Glomerular endothelial cell (primary cell): Measurements from ENCODE around the gene ZNF687. TPM values are rescaled to one million over a fixed set of nuclear protein-coding genes. Genes with fewer than 3 reads are reported as not detected.

ENCODE experiments used
- total RNA-seq: library from RNA; depleted of rRNA; stranded (reverse); fragments of >200 nt; gene quantifications from 2 replicates; pipeline ENCODE4 v1.2.3, GENCODE V29; 2015

Gene ZNF687
- total RNA-seq, 1 donor from 2014 or later = 22.8 TPM

Other genes starting within 250 kb of the ZNF687 start
- gene BNIPL, start 245.7 kb upstream of the ZNF687 start, total RNA-seq = not detected in 2 replicates
- gene C1orf56, start 234.5 kb upstream of the ZNF687 start, total RNA-seq = 2.4 and 2.9 TPM in 2 replicates
- 69.4 and 73.9 TPM in 2 replicates for gene CDC42SE1, start 222.7 kb upstream of the ZNF687 start, total RNA-seq
- gene MLLT11, start 221.9 kb upstream of the ZNF687 start, total RNA-seq = 25.1 and 27.6 TPM in 2 replicates
- 3.4 and 7.4 TPM in 2 replicates for gene GABPB2, start 211.5 kb upstream of the ZNF687 start, total RNA-seq
- gene SEMA6C, start 135.7 kb upstream of the ZNF687 start, total RNA-seq = 20.2 and 28.1 TPM in 2 replicates
- gene TNFAIP8L2, start 125.7 kb upstream of the ZNF687 start, total RNA-seq = not detected in 2 replicates
- 4.7 and 5.9 TPM in 2 replicates for gene LYSMD1, start 116.4 kb upstream of the ZNF687 start, total RNA-seq
- gene SCNM1, start 116.2 kb upstream of the ZNF687 start, total RNA-seq = 39.3 and 42.6 TPM in 2 replicates
- gene TMOD4, start 106.3 kb upstream of the ZNF687 start, total RNA-seq = not detected in 2 replicates
- gene VPS72, start 92.1 kb upstream of the ZNF687 start, total RNA-seq = 38.1 and 58.2 TPM in 2 replicates
- 36.4 and 45.3 TPM in 2 replicates for gene PIP5K1A, start 83.7 kb upstream of the ZNF687 start, total RNA-seq
- 151 and 156 TPM in 2 replicates for gene PSMD4, start 27.6 kb upstream of the ZNF687 start, total RNA-seq
- 48.5 and 56.1 TPM in 2 replicates for gene PI4KB, start 45.1 kb downstream of the ZNF687 start, total RNA-seq
- gene RFX5, start 65.0 kb downstream of the ZNF687 start, total RNA-seq = 45.6 and 47.0 TPM in 2 replicates
- gene SELENBP1, start 90.4 kb downstream of the ZNF687 start, total RNA-seq = 0.93 and 1.2 TPM in 2 replicates
- gene PSMB4, start 117.3 kb downstream of the ZNF687 start, total RNA-seq = 289 and 321 TPM in 2 replicates
- 29.5 and 37.3 TPM in 2 replicates for gene POGZ, start 177.2 kb downstream of the ZNF687 start, total RNA-seq
- gene CGN, start 229.1 kb downstream of the ZNF687 start, total RNA-seq = 0.12 and 0.58 TPM in 2 replicates